HG03159 (cell line): ENCODE measurements around the gene EXOC4.

Experiments used
- ATAC-seq: cut with Tn5 transposase; IDR thresholded peaks from one replicate; pipeline ENCODE4 v1.9.1; 2021; ENCODE audit warnings: mild to moderate bottlenecking, moderate library complexity; ENCODE audit not compliant: unreplicated experiment

Gene EXOC4

GRCh38 chr7:133739817-133740216, 486.9 kb downstream of the EXOC4 start:
- no peak for ATAC-seq

GRCh38 chr7:133741078-133741477, 488.2 kb downstream of the EXOC4 start:
- no peak for ATAC-seq

DNA sequence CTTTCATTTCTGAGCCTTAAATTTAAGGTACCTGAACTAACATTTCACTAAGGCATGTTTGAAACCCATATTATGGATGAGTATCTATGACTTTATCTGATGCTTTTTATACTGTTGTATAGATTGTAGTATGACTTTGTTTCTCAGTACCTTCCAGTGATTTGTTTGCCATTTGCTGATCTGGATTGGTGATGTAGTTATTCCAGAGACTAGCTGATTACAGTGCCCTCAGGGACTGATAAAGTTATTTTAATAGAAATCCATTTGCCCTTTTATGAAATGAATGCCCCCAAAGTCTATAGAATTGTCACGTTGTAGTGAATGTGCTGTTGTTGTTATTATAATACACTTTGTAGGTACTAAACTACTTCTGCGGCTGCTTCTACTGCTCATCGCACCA, 488.8 kb downstream of the EXOC4 start:
- no peak for ATAC-seq

DNA sequence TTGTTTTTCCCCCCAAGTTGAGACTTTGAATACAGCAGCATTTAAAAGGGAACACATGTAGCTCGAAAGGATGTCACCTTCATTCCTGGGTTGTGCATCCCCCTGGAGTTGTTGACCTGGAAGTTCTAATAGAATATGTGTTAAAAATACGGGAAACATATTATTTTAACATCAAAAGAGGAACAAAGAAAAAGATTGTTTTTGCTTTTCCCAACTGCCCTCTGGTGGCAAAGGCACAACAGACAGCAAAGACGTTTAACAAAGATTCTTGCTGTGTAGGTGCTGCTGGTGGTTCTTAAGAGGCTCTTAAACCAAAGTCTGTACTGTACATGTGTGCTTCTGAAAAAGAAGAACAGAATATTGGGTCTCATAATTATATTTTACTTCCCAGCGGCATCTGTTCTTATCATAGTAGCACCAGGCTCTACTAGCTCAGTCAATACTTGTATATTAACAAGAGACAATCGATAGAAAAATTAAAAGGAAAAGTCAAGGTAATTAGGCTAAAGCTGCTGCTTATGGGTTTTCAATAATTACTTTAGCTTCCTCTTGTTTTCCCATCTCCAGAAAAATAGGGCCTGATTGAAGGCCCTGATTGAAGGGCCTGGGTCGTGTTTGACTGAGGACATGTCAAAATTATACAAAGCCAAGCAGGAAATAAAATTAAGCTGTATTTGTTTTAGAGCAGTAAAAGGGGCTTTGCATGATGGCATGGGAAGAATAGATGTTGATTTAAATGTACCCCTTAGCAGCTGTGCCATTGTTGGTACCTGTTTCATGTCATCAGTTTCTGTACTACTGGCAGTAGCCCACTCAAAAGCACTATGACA, 490.0 kb downstream of the EXOC4 start:
- ATAC-seq, result no peak

DNA sequence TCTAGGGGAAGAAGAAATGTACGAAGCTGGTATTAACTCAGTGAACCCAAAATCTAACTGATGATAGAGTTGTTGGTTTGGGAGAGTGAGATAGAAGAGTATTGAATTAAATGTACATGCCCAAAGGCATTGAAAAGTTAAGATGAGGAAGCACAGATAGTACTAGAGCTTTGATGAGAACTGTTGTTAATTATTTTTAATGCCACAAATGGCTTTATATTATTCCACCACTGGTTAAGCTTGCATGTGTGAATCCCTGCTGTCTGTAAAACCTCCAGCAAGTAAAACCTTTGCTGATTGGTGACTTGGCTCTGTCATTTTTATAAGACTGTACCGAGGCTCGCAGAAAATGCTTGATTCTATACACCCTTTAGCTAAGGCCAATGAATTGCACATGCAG, 491.6 kb downstream of the EXOC4 start:
- ATAC-seq, result no peak

GRCh38 chr7:133746305-133746704, 493.4 kb downstream of the EXOC4 start:
- no peak for ATAC-seq

GRCh38 chr7:133746847-133747246, 494.0 kb downstream of the EXOC4 start:
- ATAC-seq, result no peak

DNA sequence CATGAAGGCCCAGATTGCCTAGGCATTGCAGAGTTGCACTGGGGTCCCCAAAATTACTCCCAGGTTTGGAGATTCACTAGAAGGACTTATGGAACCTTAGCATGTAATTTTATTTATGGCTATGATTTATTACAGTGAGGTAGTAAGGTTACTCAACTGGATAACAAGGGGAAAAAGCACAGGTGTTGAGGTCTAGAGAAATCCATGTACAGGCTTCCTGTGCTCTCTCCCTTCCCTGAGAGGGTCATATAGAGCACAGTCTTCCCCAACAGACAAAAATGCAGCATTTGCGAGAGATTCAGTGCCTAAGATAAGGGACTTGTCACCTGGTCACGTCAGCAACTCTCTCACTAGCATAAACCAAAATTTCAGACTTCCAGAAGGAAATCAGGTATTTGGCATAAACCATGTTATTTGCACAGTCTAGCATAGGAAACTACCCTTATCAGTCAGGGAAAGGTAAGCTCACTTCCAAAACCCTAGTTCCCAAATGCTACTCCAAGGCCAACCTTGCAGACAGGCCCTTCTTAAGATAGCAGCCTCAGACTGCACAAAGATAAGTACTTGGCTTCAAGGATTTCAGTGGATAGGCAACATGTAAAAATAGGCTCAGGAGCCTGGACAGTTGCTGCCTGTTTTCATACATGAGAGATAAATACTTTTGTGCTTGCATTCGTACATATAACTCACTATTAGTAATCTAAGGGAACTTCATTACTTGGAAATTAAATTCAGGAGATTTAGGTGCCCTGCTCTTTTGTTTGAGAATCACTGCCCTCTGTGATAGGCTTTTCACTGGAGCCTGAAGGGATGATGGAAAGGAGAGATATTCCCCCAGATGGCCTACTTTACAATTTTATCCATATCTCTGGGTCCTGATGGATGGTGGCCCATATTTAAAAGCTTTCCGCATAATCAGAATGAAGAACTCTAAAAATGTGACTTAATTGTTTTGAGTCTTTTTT, 495.8 kb downstream of the EXOC4 start:
- no peak for ATAC-seq

DNA sequence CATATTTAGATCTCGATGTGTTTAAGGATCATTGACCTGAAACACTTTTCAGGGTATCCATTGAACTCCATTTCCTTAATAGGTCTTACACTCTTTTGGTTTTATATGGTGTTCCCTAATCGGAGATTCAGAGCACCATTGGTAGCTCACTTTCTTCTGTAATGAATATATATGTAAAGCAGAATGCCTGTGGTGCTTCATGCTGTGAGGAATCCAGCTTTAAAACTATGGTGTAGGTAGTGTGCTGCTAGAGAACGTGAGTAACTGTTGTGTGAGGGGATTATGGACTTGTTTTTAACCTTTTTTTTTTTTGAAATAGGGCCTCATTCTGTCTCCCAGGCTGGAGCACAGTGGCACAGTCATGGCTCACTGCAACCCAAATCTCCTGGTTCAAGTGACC, 497.4 kb downstream of the EXOC4 start:
- ATAC-seq, result no peak

GRCh38 chr7:133751079-133751478, 498.2 kb downstream of the EXOC4 start:
- no peak for ATAC-seq

DNA sequence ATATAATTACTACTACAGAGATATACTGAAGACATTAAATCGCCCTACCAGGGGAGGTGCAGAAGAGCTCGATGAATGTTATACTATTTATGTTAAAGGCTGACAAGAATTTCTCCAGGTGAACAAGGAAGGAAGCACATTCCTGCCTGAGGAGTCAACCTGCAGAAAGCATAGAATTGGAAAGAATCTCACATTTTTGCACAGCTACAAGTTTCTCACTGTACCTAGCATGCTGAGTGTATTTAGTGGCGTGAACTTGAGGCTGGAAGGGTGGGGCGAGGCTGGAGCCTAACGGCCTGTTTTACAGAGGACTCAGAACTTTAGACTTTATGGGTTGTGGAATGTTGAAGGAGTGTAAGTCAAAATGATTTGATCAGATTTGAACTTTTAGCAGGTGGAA, 500.6 kb downstream of the EXOC4 start:
- no peak for ATAC-seq

DNA sequence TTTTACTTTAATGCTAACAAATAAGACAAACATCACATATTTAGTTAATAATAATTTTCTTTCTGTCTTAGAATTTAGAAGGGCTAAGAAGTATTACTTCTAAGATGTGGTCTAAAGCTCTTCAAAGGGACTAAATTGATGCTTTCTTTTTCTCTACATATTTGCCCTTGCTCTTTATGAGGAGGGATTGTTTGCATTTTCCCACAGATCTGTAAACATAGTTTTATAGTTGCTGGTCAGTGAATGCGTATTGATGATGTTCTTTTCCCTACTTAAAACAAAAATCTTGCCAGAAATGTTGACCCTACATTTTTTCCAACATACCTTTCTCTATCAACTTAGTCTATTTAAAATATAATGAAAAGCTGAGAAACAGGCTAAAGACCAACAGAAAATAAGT, 501.8 kb downstream of the EXOC4 start:
- ATAC-seq, result no peak

DNA sequence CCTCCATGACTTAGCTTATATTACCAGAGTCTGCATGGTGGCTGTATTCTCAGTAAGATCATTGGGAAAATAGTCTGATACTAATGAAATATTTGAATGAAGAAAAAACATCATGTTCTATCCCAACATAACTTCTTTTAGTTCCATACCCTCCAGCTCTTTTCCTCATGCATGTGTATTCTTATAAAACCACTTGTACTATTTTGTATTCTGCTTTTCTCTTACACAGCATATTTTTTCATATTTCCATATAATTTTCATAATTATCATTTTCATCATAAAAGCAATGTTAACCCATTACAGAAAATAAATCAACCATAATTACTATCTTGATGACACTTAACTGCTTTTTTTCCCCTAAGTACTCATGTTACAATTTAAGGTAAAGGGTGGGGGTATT, 503.0 kb downstream of the EXOC4 start:
- ATAC-seq, result no peak

- ATAC-seq, result no peak
Observed at GRCh38 chr7:133761443-133761842, 508.6 kb downstream of the EXOC4 start.

- ATAC-seq, result no peak
Observed at GRCh38 chr7:133763076-133763640, 510.3 kb downstream of the EXOC4 start.

GRCh38 chr7:133769668-133770067, 516.8 kb downstream of the EXOC4 start:
- no peak for ATAC-seq

DNA sequence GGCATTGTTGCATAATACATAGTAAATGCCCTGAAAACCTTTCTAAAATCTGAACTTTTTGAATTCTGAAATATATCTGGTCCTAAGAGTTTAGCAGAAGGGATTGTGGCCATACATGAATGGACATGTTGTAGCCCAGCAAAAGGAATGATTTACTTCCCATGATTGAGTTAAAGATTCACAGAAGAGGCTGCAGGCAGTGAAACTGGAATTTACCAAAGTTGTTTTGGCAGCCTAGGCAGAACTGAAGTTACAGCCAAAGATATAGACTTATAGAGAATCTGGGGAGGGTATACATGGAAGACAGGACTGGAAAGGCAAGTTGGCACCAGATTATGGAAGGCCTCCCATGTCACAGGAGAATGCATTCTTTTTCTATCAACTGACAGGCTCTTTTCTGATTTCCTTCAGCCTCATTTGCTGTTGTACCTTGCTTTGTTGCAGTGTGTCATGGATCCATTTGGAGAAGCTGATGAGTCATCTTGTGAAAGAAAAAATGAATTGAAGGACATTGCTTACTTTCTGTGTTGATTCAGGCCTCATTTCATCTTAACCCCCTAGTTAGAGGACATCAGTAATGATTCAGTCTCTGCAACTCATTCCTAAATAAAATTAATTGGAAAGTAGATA, 518.1 kb downstream of the EXOC4 start:
- ATAC-seq, result no peak

DNA sequence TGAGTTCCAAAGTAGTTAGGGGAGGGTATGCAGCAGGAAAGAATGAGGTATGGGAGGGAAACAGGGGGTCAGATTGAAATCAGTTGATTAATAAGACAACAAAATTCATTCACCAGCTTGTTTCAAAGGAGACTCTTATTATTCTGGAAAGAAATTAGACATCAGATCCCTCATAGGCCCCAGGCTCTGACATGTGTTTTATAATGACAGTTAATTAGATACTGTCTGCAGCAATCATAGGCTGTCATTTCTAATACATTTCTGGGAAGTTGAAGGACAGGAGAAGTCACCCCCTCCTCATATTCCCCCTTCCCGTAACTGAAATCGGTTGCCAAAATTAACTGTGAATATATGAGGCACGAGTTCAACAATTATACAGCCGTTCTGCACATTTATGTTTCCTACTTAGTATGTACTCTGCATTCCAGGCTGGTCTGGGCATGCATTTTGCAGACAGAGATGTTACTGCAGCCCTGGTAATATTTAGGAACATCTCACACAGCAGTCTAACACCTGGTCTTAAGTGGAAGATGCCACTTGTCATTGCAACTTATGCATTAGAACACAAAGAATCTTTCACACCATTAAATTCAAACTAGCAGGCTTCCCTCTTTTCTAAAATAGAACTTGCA, 519.0 kb downstream of the EXOC4 start:
- no peak for ATAC-seq

DNA sequence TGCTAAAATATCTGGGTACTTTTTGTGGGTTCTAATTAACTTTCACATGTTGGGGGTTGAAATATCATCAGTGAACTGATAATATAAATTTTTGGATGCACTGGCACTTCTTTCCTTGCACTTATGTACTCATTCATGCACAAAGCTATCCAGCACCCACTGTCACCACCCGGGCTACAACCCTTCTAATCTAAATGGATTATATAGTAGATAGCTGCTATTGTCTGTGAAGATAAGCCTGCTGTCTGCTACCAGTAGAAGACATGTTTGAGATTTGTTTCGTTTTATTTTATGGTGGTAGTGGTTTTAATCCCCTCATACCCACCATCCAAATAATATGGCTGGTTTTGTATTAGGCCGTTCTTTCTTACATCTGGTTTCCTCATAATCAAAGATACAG, 520.7 kb downstream of the EXOC4 start:
- ATAC-seq, result no peak

DNA sequence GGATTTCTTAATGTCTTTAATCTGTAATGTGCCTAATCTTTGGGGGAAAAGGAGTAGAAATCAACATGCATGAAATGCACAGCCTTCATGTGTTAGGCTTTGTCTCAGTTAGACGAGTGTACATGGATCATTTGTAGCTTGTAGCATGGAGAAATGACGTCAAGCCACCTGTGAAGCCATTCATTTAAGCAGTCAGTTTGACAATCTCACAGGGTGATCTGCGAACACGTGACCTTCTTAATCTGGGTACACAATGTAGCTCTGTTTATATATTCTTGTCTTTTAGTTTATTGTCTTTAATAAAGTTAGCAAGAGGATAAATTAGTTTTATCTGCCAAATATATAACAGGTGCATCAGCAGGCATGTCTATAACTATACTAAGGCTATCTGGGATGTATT, 522.3 kb downstream of the EXOC4 start:
- no peak for ATAC-seq

GRCh38 chr7:133776266-133776665, 523.4 kb downstream of the EXOC4 start:
- ATAC-seq, result no peak
